IMR-90 (cell line): ENCODE results near the gene KLHL29. TPM values are rescaled to one million over a fixed set of nuclear protein-coding genes. Genes with fewer than 3 reads are reported as not detected.

Experiments
- ATAC-seq: fragments of 200-7000 bp; cut with Tn5 transposase; 2 replicates; pipeline ENCODE4 v1.9.1; 2020; ENCODE audit warnings: low read depth, mild to moderate bottlenecking, moderate library complexity
- BruUV-seq: library from RNA; stranded (reverse); fragments of 400-500 nt; replicated peaks from 2 replicates; lab custom pipeline; 2021; lab: Mats Ljungman, UMichigan
- CTCF ChIA-PET: fragments of 300-600 bp; formaldehyde crosslinking; extraction: SDS; loops from one replicate; lab custom pipeline; 2021; ENCODE audit warnings: antibody characterized with exemption; lab: Yijun Ruan, JAX
- POLR2A ChIA-PET: fragments of 300-600 bp; sonication (Branson Sonifier 250); formaldehyde crosslinking; loops from one replicate; lab custom pipeline; 2022; ENCODE audit warnings: antibody characterized with exemption; ENCODE audit not compliant: unreplicated experiment; lab: Charles Lee
- DNase-seq: peaks from one replicate; pipeline ENCODE4 v3.0.0; 2013
- H2AFZ ChIP-seq: replicated peaks from 2 replicates; pipeline ENCODE3; 2013; ENCODE audit warnings: low read length, mild to moderate bottlenecking; ENCODE audit not compliant: poor library complexity
- H2AK5ac ChIP-seq: 2 replicates; pipeline ENCODE4 v1.6.1; 2013; ENCODE audit warnings: low read depth, low read length, inconsistent platforms
- H2AK9ac ChIP-seq: replicated peaks from 2 replicates; pipeline ENCODE3; 2013; ENCODE audit warnings: mild to moderate bottlenecking, low read depth, low read length, moderate library complexity; ENCODE audit not compliant: poor library complexity
- H2BK120ac ChIP-seq: 2 replicates; pipeline ENCODE4 v1.6.1; 2013; ENCODE audit warnings: low read depth, low read length, inconsistent platforms
- H2BK15ac ChIP-seq: 3 replicates; pipeline ENCODE4 v1.6.1; 2013; ENCODE audit warnings: low read depth, low read length, inconsistent platforms
- H2BK20ac ChIP-seq: 2 replicates; pipeline ENCODE4 v1.6.1; 2013; ENCODE audit warnings: low read depth, mild to moderate bottlenecking, inconsistent platforms, low read length, moderate library complexity
- H2BK5ac ChIP-seq: 2 replicates; pipeline ENCODE4 v1.6.1; 2013; ENCODE audit warnings: mild to moderate bottlenecking, low read depth, low read length, inconsistent platforms; ENCODE audit not compliant: poor library complexity, severe bottlenecking
- H3K14ac ChIP-seq: replicated peaks from 2 replicates; pipeline ENCODE4 v1.6.1; 2013; ENCODE audit warnings: low read depth, low read length, inconsistent platforms
- H3K18ac ChIP-seq: 2 replicates; pipeline ENCODE4 v1.6.1; 2013; ENCODE audit warnings: low read depth, low read length, control low read depth
- H3K23ac ChIP-seq: 2 replicates; pipeline ENCODE4 v1.6.1; 2013; ENCODE audit warnings: low read depth, low read length, inconsistent platforms
- H3K27ac ChIP-seq: 2 replicates; pipeline ENCODE4 v1.5.1; 2013; ENCODE audit warnings: mild to moderate bottlenecking, control low read depth, low read length; ENCODE audit not compliant: insufficient read depth
- H3K27me3 ChIP-seq: 2 replicates; pipeline ENCODE4 v1.6.1; 2013; ENCODE audit warnings: low read length; ENCODE audit not compliant: control insufficient read depth, insufficient read depth
- H3K36me3 ChIP-seq: 2 replicates; pipeline ENCODE4 v1.6.1; 2013; ENCODE audit warnings: low read length, mixed read lengths; ENCODE audit not compliant: control insufficient read depth, insufficient read depth
- H3K4ac ChIP-seq: 2 replicates; pipeline ENCODE4 v1.6.1; 2013; ENCODE audit warnings: low read depth, low read length, inconsistent platforms
- H3K4me1 ChIP-seq: 2 replicates; pipeline ENCODE4 v1.6.1; 2013; ENCODE audit warnings: low read length, mixed read lengths; ENCODE audit not compliant: control insufficient read depth, insufficient read depth
- H3K4me2 ChIP-seq: 2 replicates; pipeline ENCODE4 v1.6.1; 2013; ENCODE audit warnings: low read depth, mild to moderate bottlenecking, control low read depth, low read length, moderate library complexity
- H3K4me3 ChIP-seq: 2 replicates; pipeline ENCODE4 v1.5.1; 2013; ENCODE audit warnings: low read depth, mild to moderate bottlenecking, control low read depth, low read length, moderate library complexity; ENCODE audit not compliant: insufficient read depth
- H3K56ac ChIP-seq: 2 replicates; pipeline ENCODE4 v1.6.1; 2013; ENCODE audit warnings: low read length, inconsistent platforms; ENCODE audit not compliant: insufficient read depth; ENCODE audit errors: extremely low read depth
- H3K79me1 ChIP-seq, 2 experiments: 2 replicates each; pipeline ENCODE4 v1.6.1; 2013; ENCODE audit warnings: low read length in 2 of 2, inconsistent platforms in 1 of 2, low read depth in 1 of 2
- H3K9ac ChIP-seq: 2 replicates; pipeline ENCODE4 v1.6.1; 2013; ENCODE audit warnings: low read depth, low read length, control low read depth
- H3K9me1 ChIP-seq: 2 replicates; pipeline ENCODE4 v1.6.1; 2013; ENCODE audit warnings: low read length, inconsistent platforms; ENCODE audit not compliant: insufficient read depth
- H3K9me3 ChIP-seq: 2 replicates; pipeline ENCODE4 v1.6.1; 2013; ENCODE audit warnings: low read length; ENCODE audit not compliant: control insufficient read depth, insufficient read depth
- H4K20me1 ChIP-seq: 2 replicates; pipeline ENCODE4 v1.6.1; 2013; ENCODE audit warnings: low read length, inconsistent platforms; ENCODE audit not compliant: insufficient read depth
- H4K5ac ChIP-seq: 2 replicates; pipeline ENCODE4 v1.6.1; 2013; ENCODE audit warnings: mild to moderate bottlenecking, low read depth, low read length, control low read depth
- H4K8ac ChIP-seq, 2 experiments: 2 replicates each; pipeline ENCODE4 v1.6.1; 2013; ENCODE audit warnings: low read depth in 2 of 2, low read length in 2 of 2, control low read depth in 1 of 2, inconsistent platforms in 1 of 2
- H4K91ac ChIP-seq: 2 replicates; pipeline ENCODE4 v1.6.1; 2013; ENCODE audit warnings: low read depth, low read length, inconsistent platforms; ENCODE audit not compliant: insufficient read depth
- CEBPB ChIP-seq: IDR thresholded peaks from 2 replicates; pipeline ENCODE4 v1.6.1; 2012; ENCODE audit warnings: low read depth, low read length, improper control_type of control experiment
- CTCF ChIP-seq: conservative IDR thresholded peaks from 2 replicates; pipeline ENCODE4 v1.5.1; 2012; ENCODE audit warnings: mild to moderate bottlenecking, low read depth, low read length, improper control_type of control experiment
- FOS ChIP-seq: fragments of 150-350 bp; IDR thresholded peaks from 2 replicates; pipeline ENCODE4 v1.6.1; 2016; ENCODE audit warnings: low read depth, low read length
- MAZ ChIP-seq: IDR thresholded peaks from 2 replicates; pipeline ENCODE4 v1.6.1; 2012; ENCODE audit warnings: low read depth, mild to moderate bottlenecking, low read length, improper control_type of control experiment, moderate library complexity, borderline replicate concordance
- RCOR1 ChIP-seq: IDR thresholded peaks from 2 replicates; pipeline ENCODE4 v1.6.1; 2012; ENCODE audit warnings: mild to moderate bottlenecking, low read length, improper control_type of control experiment; ENCODE audit not compliant: insufficient replicate concordance
- SMC3 ChIP-seq: fragments of 150-350 bp; IDR thresholded peaks from 2 replicates; pipeline ENCODE4 v1.6.1; 2016; ENCODE audit warnings: low read depth, mild to moderate bottlenecking, antibody characterized with exemption, low read length, moderate library complexity
- whole genome bisulfite sequencing, 2 experiments: methylation state at CpG; one replicate each; pipeline versions ENCODE4 v1.1.5 to v1.1.7; 2013; ENCODE audit warnings: missing lambda C conversion rate in 2 of 2; ENCODE audit not compliant: insufficient read length in 1 of 2; ENCODE audit errors: extremely low coverage in 2 of 2; 5-methylcytosine and 5-hydroxymethylcytosine counted together
- dilution Hi-C: fragments of 300-500 bp; cut with HindIII; formaldehyde crosslinking; loops from one replicate; pipeline ENCODE4 v1.14.3; 2018; ENCODE audit warnings: low sequenced_read_pairs; ENCODE audit not compliant: unreplicated experiment
- in situ Hi-C: fragments of 300-500 bp; cut with MboI; formaldehyde crosslinking; loops from 3 replicates; pipeline ENCODE4 v1.14.3; 2019; ENCODE audit warnings: low sequenced_read_pairs, inconsistent platforms, mixed read lengths
- intact Hi-C: fragments of 100-400 bp; cut with micrococcal nuclease; formaldehyde crosslinking; loops from 2 replicates; pipeline ENCODE4 v1.10.0; 2022
- polyA plus RNA-seq, 3 experiments: library from polyadenylated mRNA; depleted of rRNA; stranded (reverse); fragments of >200 nt; gene quantifications; 2 replicates each; pipeline ENCODE4 v1.2.3, GENCODE V29; 2012; ENCODE audit warnings: low replicate concordance in 1 of 3
- total RNA-seq: library from RNA; depleted of rRNA; stranded (reverse); fragments of >200 nt; gene quantifications from 2 replicates; pipeline ENCODE4 v1.2.3, GENCODE V29; 2012

KLHL29 gene
- total and polyA plus RNA-seq, 2 of the 4 experiments (the other 2 are of a cell fraction) = 2.0 to 8.0 TPM

- ChIA-PET POLR2A (no interaction called here), CTCF (no interaction called here)
- H3K4me1 ChIP-seq = peaks cover 15% of the 10 kb centered on the region; the same call in 1 of the 2 replicates
- intact Hi-C loops = no loop called here
- H3K27ac ChIP-seq = no peak overlapping the region
- no peaks in the 10 kb centered on the region for H3K27me3 ChIP-seq
- H4K20me1 ChIP-seq = peaks cover 5% of the 10 kb centered on the region; the same call in 1 of the 2 replicates
- dilution Hi-C loops = no loop called here
- H4K8ac ChIP-seq = no peak overlapping the region
- no peak overlapping the region for H3K23ac ChIP-seq
- H3K4me2 ChIP-seq = no peak overlapping the region
- TF ChIP-seq MAZ (no peak), CTCF (no peak), SMC3 (no peak), FOS (no peak), RCOR1 (no peak), CEBPB (no peak)
- H2BK5ac ChIP-seq = no peak overlapping the region
- no peak for DNase-seq
- no peak overlapping the region for H2BK120ac ChIP-seq
- no peak overlapping the region for H3K9ac ChIP-seq
- 98% methylated on average over 4 of the region's 10 CpGs; no CpG with 5 or more reads in 1 of the 2 experiments for WGBS, 2 experiments
- peaks cover 0 to 3% of the 10 kb centered on the region in 2 experiments; a peak in 1 of 4 replicates for H3K79me1 ChIP-seq
- no peak overlapping the region for H2BK15ac ChIP-seq
- ATAC-seq = no peak
- 0 out of 2 replicates have a peak overlapping the region, but pooled peaks have one; percentile 1 for H2AK5ac ChIP-seq
- no peak overlapping the region for H2AFZ ChIP-seq
- H4K5ac ChIP-seq = no peak overlapping the region
- no peaks in the 10 kb centered on the region for H3K9me3 ChIP-seq
- no peak overlapping the region for H3K18ac ChIP-seq
- BruUV-seq = no TSS peak
- H2BK20ac ChIP-seq = no peak overlapping the region
- no peak overlapping the region for H2AK9ac ChIP-seq
- in situ Hi-C loops = loop anchor here (10.0 kb wide), 1 partner anchor 273 kb away; no protein-coding TSS in a partner anchor
- H3K4ac ChIP-seq = no peak overlapping the region
- no peak overlapping the region for H3K4me3 ChIP-seq
- peaks cover 3% of the 10 kb centered on the region; the same call in 1 of the 2 replicates for H3K9me1 ChIP-seq
- H3K56ac ChIP-seq = no peak overlapping the region
- H4K91ac ChIP-seq = no peak overlapping the region
- H3K14ac ChIP-seq = no peak overlapping the region
- no peaks in the 10 kb centered on the region for H3K36me3 ChIP-seq
These were observed 82.6 kb downstream of the KLHL29 start for GRCh38 chr2:23467618-23468017.
